Measurements from ENCODE around the gene HDHD3.
"Not testable (repeated sequence)": the region's sequence is repeated elsewhere in the genome, so short reads cannot be mapped to it uniquely, and the experiment has no call there.

The HDHD3 gene, protein sequence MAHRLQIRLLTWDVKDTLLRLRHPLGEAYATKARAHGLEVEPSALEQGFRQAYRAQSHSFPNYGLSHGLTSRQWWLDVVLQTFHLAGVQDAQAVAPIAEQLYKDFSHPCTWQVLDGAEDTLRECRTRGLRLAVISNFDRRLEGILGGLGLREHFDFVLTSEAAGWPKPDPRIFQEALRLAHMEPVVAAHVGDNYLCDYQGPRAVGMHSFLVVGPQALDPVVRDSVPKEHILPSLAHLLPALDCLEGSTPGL

DNA sequence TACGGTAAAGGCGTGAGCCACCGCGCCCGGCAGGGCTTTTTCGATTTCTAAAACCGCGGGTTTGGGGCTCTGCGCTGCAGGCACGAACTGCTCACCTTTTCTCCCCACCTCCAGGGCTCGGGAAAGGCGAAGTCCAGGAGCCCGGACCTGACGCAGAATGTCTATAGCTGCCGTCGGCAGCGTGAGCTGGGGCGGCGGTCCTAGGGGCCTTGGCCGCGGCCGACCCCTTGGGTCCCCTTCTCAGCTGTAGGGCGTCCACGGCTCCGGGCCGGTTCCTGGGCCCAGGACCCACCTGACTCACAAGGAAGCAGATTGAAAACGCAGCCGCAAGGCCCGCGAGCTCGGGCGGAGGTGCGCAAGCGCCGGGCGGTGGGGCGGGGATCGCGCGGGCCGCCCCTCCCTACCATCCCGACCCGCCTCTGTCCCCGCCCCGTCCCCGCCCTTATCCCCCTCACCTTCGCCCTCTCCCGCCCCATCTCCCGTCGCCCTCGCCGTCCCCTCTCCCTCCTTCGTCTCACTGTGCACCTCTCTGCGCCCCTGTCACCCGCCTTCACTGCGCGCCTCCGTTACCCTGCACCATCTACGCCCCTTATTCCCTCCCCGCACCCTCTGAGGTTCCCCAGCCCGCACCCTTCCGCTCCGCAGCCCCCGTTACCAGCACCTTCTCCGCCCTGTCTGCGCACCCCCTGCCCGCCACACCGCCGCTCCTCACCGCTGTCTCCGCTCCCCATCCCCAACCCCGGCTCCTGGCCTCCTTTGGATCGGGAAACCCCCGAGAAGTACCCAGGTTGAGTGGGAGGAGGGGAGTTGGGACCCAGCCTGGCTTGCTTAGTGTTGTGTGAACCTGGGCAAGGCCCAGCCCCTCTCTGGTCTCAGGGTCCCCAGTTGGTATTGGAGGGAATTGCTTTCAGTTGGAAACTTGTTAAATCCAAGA lies at the start of gene HDHD3:
Gene HDHD3, minus strand, starts transcription at position 353 of the 934 bp plus-strand sequence. CDS start 2,632 bp downstream, outside the sequence.
- peak; percentile 96 for DNase-seq (ENCODE audit: low spot score)

DNA sequence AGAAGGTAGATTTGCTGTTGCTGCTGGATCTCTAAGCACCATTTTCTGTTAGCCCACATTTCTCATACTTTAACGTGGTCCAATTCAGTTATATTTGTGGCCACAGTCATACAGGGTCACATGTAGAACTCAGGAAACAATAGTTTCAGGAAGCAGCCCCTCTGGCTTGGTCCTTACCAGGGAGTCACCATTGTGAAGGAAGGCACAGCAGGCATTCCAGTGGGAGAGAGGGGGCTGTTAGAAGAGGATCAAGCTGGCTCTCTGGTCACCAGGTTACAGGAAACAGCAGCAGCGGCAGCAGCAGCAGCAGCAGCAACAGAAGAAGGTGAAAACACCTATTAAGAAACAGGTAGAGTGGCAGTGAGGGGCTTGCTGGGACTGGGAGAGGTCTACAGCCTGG lies 48.3 kb upstream of the HDHD3 start:
- no peak for DNase-seq (ENCODE audit: low spot score)

DNA sequence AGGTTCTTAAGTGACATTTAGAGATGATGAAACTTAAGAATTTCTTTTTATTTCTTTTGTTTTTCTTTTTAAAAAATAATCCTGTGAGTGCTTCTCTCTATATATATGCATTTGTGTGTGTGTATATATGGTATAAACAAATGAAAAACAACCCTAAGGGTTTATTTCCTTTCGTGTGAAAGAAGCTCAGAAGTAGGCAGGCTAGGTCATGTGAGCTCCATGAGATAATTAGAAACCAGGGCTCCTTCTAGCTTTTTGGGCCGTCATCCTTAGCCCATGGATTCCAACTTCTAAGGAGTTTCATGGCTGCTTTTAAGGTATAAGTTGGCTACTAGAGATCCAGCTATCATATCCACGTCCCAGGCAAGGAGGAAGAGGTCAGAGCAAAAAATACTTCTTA lies 44.9 kb upstream of the HDHD3 start:
- DNase-seq (ENCODE audit: low spot score) = no peak

DNA sequence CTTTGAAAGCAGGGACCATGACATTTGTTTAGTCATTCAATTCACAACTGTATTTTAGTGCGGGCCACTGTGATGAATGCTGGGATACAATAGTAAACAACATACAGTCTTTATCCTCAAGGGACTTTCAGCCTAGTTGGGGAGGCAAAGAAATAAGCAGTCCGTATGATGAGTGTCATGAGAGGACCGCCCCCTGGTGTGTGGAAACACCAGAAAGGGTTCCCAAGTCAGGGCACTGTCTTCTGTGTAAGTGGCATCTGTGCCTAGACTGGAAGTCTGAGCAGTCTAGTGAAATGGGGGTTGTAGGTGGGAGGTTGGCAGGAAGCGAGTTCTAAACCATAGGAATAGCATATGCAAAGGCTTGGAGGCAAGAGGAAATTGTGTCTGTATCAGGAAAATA lies 40.6 kb upstream of the HDHD3 start:
- DNase-seq (ENCODE audit: low spot score) = no peak

- DNase-seq (ENCODE audit: low spot score) = no peak
These were observed 39.4 kb upstream of the HDHD3 start for GRCh38 chr9:113416149-113416721.

- peak; percentile 97 for DNase-seq (ENCODE audit: low spot score)
These were observed 33.5 kb upstream of the HDHD3 start, which contains the start of the genes C9orf43 and POLE3 for GRCh38 chr9:113410207-113410864. TSS of gene C9orf43 (plus strand) at chr9:113410747. CDS start at chr9:113413494, 2,747 bp downstream. TSS of gene POLE3 (minus strand) at chr9:113410675. CDS start at chr9:113410293, 382 bp downstream.

DNA sequence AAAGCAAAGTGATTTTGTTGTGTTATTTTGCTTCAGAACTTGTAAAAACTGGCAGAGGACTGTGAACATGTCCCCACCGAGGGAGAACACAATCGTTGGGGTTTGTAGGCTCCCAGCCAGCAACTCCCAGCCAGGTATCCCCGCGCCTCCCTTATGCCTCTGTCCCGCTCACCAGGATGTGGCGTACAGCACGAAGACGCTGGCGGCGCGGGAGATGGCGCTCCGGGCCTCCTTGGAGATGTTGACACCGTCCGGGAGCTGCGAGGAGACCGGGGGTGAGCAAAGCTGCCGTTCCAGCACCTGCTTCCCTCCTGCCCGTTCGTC lies 33.1 kb upstream of the HDHD3 start:
- peak; percentile 19 for DNase-seq (ENCODE audit: low spot score)

DNA sequence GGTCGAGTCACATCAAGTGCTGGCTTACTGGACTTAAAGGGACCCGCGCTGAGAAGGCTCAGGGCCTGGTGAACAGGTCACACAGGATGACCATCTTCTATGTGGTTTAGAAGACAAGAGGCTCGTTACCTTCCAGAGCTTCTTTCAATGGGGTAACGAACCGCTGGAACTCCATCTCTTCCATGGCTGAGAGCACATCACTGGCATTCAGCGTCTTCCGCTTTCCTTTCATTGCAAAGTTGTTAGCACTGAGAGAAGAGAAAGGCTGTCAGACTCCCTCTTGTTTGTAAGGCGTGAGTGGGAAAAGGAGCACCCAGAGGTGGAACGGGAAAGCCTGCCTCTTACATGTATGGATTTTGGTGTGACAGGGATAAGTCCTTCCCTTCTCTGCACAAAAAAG lies 32.7 kb upstream of the HDHD3 start:
- DNase-seq (ENCODE audit: low spot score) = no peak

DNA sequence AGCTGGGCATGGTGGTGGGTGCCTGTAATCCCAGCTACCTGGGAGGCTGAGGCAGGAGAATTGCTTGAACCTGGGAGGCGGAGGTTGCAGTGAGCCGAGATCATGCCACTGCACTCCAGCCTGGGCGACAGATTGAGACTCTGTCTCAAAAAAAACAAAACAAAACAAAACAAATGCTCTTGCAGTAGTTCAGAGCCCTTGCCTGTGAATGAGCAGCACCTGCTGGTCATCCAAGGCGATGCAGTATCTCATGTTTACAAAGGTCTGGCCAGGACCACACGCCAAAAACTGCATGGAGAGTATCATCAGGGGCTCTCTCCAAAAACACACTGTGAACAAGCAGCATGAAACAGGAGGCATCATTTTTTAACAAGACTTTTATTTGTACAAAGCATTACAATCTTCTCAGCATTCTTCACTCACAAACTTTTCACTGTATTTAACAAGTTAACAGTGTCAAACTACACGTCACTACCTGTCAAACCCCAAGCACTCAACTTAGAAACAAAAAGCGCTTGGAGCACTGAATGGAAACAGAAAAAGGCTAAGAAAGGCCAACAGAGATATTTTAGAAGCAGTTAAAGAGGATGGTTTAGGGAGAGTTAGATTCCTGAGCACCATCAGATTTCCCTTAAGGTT lies 30.2 kb upstream of the HDHD3 start:
- peak; percentile 78 for DNase-seq (ENCODE audit: low spot score)

DNA sequence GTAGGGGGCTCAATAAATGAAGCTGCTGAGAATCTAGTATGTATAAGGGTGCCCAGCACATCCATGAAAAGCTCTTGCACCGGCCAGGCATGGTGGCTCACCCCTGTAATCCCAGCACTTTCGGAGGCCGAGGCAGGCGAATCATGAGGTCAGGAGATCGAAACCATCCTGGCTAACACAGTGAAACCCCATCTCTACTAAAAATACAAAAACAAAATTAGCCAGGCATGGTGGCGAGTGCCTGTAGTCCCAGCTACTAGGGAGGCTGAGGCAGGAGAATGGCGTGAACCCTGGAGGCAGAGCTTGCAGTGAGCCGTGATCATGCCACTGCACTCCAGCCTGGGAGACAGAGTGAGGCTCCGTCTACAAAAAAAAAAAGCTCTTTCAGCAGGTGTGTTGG lies 29.6 kb upstream of the HDHD3 start:
- DNase-seq (ENCODE audit: low spot score) = not testable (repeated sequence)

- no peak for DNase-seq (ENCODE audit: low spot score)
These were observed 26.9 kb upstream of the HDHD3 start for GRCh38 chr9:113403646-113404045.

DNA sequence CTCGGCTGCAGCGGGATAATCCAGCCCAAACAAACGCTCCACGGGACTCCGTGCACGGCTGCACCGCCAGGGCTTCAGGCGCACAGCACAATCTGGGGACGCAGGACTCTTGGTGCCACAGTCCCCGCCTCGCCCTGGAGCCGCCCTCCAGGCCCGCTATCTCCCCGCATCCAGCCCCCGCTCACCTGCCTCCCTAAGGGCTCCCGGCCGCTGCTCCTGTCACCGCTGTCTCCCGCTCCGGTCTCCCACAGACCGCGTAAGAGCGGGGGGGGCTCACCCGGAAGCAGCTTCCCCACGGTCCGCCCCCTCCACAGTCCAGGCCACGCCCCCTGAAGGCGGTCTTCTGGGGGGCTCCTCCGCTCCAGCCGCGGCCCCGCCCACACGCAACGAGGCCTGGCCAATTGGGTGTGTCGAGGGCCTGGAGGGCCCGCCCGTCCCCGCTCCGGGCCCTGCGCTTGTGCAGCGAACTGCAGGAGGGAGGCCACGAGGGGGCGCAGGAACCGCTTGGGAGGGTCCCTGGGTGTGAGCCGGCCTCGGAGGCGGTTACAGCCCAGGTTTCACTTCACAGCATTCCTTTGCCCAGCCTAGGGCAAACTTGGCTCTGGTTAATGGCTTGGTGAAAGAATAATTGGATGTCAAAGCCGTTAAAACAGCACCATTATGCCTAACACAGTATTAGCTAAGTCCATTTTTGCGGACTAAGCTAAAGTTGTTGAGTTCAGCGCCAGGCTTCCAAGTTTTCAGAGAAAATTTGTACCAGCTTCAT lies 24.4 kb upstream of the HDHD3 start, which contains the start of gene ALAD:
Gene ALAD, minus strand, starts transcription at position 258 of the 766 bp plus-strand sequence. CDS start 7,725 bp downstream, outside the sequence.
- peak; percentile 99 for DNase-seq (ENCODE audit: low spot score)

DNA sequence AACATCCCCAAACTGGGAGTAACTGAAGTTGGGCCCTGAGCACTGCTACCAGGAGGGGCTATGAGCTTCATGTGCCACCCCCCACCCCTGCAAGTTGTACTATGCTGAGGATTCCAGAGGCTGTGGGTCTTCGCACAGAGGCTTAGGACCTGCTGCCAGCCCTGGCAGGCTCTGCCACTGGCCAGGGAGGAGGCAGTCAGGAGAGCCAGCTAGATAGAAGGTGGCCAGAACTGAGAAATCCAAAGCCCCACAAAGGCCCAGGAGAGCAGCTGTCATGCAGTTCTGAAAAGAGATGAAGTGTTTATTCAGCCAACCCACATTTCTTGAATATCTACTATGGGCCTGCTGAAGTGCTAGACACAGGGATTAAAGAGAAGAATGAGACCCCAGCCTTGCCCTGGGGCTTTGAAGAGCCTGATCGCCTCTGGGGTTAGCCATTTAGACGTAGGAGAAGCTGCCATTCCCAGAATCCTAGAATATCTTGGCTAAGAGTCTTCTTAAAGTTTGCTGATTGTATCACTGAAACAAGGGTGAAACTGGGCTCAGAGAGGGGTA lies 22.9 kb upstream of the HDHD3 start:
- no peak for DNase-seq (ENCODE audit: low spot score)

DNA sequence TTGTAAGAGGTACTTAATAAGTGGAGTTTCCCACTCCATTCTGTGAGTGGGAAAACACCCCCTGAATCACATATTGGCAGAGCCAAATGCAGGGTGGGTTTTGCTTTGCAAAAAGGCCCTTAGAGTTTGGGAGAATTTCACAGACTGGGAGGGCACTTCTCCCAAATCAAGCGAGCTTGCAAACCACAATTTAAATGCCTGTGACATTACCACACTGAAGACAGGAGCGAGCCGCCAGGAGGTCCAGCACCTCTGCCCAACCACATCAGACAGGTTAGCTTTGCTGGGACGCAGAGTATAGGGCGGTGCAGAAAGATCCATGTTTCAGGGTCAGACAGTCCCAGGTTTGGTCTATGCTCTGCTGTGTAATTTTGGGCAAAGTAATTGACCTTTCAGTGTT lies 22.0 kb upstream of the HDHD3 start:
- DNase-seq (ENCODE audit: low spot score) = no peak

DNA sequence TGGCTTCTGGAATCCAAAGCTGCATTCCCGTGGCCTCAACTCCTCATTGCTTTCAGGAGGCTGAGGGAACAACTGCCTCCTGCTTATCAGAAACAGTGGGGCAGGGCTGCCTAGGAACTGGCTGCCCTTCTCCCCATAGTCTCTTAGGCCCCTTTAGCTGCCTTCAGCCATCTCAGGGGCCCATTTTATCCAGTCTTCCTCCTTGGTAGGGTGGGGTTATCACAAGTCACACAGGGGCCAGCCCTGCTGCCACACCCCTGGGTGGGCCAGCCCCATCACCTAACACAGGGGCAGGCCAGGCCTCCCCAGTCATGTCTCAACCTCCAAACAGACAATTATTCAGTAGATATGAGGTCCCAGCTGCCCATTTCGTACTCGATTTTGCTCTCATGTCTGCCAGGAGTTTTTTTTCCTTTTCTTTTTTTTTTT lies 20.4 kb upstream of the HDHD3 start:
- DNase-seq (ENCODE audit: low spot score) = no peak

- DNase-seq (ENCODE audit: low spot score) = no peak
These were observed 18.4 kb upstream of the HDHD3 start for GRCh38 chr9:113395000-113395861.

DNA sequence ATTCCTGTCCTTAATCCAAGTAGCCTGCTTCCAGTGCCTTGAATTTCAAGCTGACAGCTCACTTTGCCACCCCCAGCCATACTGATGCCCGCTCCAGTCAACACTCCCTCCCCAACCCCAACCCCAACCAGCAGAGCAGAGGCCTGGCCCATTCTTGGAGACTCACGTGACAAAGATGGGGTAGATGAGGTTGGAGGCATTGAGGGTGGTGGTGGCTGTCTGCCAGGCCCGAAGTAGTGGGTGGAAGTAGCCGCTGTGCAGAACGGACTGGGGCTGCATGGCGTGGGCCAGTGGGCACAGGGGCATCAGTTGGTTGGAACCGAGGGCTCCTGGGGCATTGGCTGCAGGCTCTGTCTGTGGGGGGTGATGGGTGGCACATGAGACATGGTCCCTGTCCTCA lies 16.5 kb upstream of the HDHD3 start:
- DNase-seq (ENCODE audit: low spot score) = no peak

GRCh38 chr9:113391917-113392316 lies 15.1 kb upstream of the HDHD3 start:
- no peak for DNase-seq (ENCODE audit: low spot score)

GRCh38 chr9:113390192-113390960 lies 13.6 kb upstream of the HDHD3 start:
- no peak for DNase-seq (ENCODE audit: low spot score)
